ENCODE measurements around the gene RALGPS2. TPM values are rescaled to one million over a fixed set of nuclear protein-coding genes. Genes with fewer than 3 reads are reported as not detected.

Gene RALGPS2
- total and polyA plus RNA-seq, 2 of the 13 experiments (the other 11 are each of a cell fraction or from before 2014, with no cell fraction given) = 15.6 to 36.0 TPM

DNA sequence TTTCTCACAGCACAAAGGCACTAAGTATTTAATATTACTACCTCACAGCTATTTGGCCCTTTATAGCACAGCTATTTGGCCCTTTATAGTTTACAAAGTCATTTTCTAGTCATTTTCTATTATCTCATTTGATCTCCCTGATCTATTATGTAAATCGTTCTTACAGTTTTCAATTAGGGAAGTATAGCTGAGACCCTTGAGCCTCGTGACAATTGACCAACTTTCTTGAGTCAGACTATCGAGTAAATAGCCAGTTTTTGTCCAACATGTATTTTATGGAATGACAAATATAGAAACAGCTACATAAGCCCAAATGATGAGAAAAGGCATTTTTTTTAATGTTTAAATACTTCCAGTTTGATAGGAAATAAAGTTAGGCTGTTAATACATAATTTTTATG, 152.9 kb downstream of the RALGPS2 start (continued):
- TF ChIP-seq SRF (IDR thresholded peaks at IDR 0.05; ENCODE audit: low read depth, low read length) (no peak), CCDC6 (CRISPR knock-in tag; IDR thresholded peaks at IDR 0.05) (no peak), THAP11 (CRISPR knock-in tag; IDR thresholded peaks at IDR 0.05) (no peak), ZNF101 (CRISPR knock-in tag; IDR thresholded peaks at IDR 0.05; ENCODE audit: borderline replicate concordance, low read depth) (no peak), SRY (CRISPR knock-in tag; IDR thresholded peaks at IDR 0.05) (no peak), KAT2B (IDR thresholded peaks at IDR 0.05; ENCODE audit: borderline replicate concordance, low read depth, low read length) (no peak)

DNA sequence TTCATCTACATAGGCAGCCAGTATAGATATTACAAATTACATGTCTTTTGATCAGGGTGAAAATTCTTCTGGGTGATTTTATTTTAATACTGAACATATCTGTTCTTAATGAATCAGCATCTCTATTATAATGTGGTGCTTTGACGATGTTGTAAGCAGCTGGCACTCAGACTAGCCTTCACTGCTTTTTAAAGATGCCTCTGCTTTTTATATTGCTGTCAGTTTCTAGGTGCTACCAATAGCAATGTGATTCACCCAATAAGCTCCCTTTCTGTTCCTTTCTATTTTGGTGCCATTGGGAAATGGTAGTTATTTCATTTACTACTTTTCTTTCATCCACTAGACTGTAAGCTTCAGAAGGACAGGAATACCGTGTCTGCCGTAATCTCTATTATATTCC, 156.9 kb downstream of the RALGPS2 start:
- Histone ChIP-seq H3K4me3 (replicated peaks in 1 of 3; ENCODE audit: insufficient read depth in 1 of 3, low read depth in 2 of 3, low read length in 3 of 3) (no peak overlapping the region), H3K27me3 (ENCODE audit: control insufficient read depth in 1 of 2, insufficient read depth in 2 of 2, low read length in 2 of 2) (no peaks in the 10 kb centered on the region), H3K36me3 (replicated peaks in 1 of 2; ENCODE audit: control insufficient read depth in 1 of 2, insufficient read depth in 2 of 2, low read length in 2 of 2) (peaks cover 4 to 17% of the 10 kb centered on the region in 2 experiments; a peak in 4 of 5 replicates), H3K79me2 (ENCODE audit: insufficient read depth, low read length) (no peaks in the 10 kb centered on the region), H4K20me1 (ENCODE audit: insufficient read depth, low read length) (no peaks in the 10 kb centered on the region), H3K9ac (ENCODE audit: insufficient read depth, low read depth, low read length) (no peak overlapping the region), H3K9me3 (ENCODE audit: low read length) (no peaks in the 10 kb centered on the region), H3K27ac (ENCODE audit: extremely low read length, insufficient read depth, low read length) (no peak overlapping the region), H2AFZ (ENCODE audit: low read length) (no peak overlapping the region), H3K4me1 (ENCODE audit: insufficient read depth, low read length) (no peaks in the 10 kb centered on the region), H3K4me2 (ENCODE audit: low read depth, low read length) (no peak overlapping the region)
- DNase-seq (ENCODE audit: low spot score) (no peak), ATAC-seq (no peak), FAIRE-seq (no peak)
- ChIA-PET CTCF (ENCODE audit: low intra/inter-chr PET ratio, low total read pairs) (no interaction called here), POLR2A (interaction anchor here (1.4 kb wide), 1 partner anchor 10 kb away, joined by 4 read pairs; no protein-coding TSS in a partner anchor)
- in situ Hi-C loops (cut with HindIII; ENCODE audit: extremely low pct_ligation_motif_present, low pct_unique_long_range_greater_than_20kb) = no loop called here
- no TSS peak for BruUV-seq (replicated peaks)
- intact Hi-C loops (cut with micrococcal nuclease; ENCODE audit: unreplicated experiment) = no loop called here
- 98% methylated on average over 3 of the region's 3 CpGs for WGBS (ENCODE audit: low lambda C conversion rate)
- TF ChIP-seq, protein P1, sequence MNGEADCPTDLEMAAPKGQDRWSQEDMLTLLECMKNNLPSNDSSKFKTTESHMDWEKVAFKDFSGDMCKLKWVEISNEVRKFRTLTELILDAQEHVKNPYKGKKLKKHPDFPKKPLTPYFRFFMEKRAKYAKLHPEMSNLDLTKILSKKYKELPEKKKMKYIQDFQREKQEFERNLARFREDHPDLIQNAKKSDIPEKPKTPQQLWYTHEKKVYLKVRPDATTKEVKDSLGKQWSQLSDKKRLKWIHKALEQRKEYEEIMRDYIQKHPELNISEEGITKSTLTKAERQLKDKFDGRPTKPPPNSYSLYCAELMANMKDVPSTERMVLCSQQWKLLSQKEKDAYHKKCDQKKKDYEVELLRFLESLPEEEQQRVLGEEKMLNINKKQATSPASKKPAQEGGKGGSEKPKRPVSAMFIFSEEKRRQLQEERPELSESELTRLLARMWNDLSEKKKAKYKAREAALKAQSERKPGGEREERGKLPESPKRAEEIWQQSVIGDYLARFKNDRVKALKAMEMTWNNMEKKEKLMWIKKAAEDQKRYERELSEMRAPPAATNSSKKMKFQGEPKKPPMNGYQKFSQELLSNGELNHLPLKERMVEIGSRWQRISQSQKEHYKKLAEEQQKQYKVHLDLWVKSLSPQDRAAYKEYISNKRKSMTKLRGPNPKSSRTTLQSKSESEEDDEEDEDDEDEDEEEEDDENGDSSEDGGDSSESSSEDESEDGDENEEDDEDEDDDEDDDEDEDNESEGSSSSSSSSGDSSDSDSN (CRISPR knock-in tag; IDR thresholded peaks at IDR 0.05) = no peak
- TF ChIP-seq SIX1 (CRISPR knock-in tag; IDR thresholded peaks at IDR 0.05; ENCODE audit: borderline replicate concordance) (no peak), SMAD9 (CRISPR knock-in tag; IDR thresholded peaks at IDR 0.05) (no peak), FOXO1 (CRISPR knock-in tag; IDR thresholded peaks at IDR 0.05) (no peak), CCDC6 (CRISPR knock-in tag; IDR thresholded peaks at IDR 0.05) (no peak), ZNF775 (CRISPR knock-in tag; IDR thresholded peaks at IDR 0.05; ENCODE audit: borderline replicate concordance) (no peak), SRY (CRISPR knock-in tag; IDR thresholded peaks at IDR 0.05) (no peak), SP1 (IDR thresholded peaks at IDR 0.05) (no peak), SP1 (CRISPR knock-in tag; IDR thresholded peaks at IDR 0.05) (no peak), ZNF790 (CRISPR knock-in tag; IDR thresholded peaks at IDR 0.05; ENCODE audit: borderline replicate concordance) (no peak)
- TF ChIP-seq, protein P2, sequence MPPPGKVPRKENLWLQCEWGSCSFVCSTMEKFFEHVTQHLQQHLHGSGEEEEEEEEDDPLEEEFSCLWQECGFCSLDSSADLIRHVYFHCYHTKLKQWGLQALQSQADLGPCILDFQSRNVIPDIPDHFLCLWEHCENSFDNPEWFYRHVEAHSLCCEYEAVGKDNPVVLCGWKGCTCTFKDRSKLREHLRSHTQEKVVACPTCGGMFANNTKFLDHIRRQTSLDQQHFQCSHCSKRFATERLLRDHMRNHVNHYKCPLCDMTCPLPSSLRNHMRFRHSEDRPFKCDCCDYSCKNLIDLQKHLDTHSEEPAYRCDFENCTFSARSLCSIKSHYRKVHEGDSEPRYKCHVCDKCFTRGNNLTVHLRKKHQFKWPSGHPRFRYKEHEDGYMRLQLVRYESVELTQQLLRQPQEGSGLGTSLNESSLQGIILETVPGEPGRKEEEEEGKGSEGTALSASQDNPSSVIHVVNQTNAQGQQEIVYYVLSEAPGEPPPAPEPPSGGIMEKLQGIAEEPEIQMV (CRISPR knock-in tag; IDR thresholded peaks at IDR 0.05; ENCODE audit: low read depth) = no peak
- TF ChIP-seq, protein P3, sequence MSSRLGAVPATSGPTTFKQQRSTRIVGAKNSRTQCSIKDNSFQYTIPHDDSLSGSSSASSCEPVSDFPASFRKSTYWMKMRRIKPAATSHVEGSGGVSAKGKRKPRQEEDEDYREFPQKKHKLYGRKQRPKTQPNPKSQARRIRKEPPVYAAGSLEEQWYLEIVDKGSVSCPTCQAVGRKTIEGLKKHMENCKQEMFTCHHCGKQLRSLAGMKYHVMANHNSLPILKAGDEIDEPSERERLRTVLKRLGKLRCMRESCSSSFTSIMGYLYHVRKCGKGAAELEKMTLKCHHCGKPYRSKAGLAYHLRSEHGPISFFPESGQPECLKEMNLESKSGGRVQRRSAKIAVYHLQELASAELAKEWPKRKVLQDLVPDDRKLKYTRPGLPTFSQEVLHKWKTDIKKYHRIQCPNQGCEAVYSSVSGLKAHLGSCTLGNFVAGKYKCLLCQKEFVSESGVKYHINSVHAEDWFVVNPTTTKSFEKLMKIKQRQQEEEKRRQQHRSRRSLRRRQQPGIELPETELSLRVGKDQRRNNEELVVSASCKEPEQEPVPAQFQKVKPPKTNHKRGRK (CRISPR knock-in tag; IDR thresholded peaks at IDR 0.05) = no peak
- TF ChIP-seq, protein P4, sequence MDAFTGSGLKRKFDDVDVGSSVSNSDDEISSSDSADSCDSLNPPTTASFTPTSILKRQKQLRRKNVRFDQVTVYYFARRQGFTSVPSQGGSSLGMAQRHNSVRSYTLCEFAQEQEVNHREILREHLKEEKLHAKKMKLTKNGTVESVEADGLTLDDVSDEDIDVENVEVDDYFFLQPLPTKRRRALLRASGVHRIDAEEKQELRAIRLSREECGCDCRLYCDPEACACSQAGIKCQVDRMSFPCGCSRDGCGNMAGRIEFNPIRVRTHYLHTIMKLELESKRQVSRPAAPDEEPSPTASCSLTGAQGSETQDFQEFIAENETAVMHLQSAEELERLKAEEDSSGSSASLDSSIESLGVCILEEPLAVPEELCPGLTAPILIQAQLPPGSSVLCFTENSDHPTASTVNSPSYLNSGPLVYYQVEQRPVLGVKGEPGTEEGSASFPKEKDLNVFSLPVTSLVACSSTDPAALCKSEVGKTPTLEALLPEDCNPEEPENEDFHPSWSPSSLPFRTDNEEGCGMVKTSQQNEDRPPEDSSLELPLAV (CRISPR knock-in tag; conservative IDR thresholded peaks at IDR 0.05; ENCODE audit: low read depth) = no peak

Data from HepG2 (cell line).